Heart right ventricle (tissue), 16 donors: ENCODE results near the gene GRM2. TPM values are rescaled to one million over a fixed set of nuclear protein-coding genes. Genes with fewer than 3 reads are reported as not detected.

Source experiments
- ATAC-seq, 8 donors: fragments of 200-7000 bp; cut with Tn5 transposase; one replicate each; pipeline ENCODE4 v1.9.1; 2020; ENCODE audit warnings: mild to moderate bottlenecking in 8 of 8, moderate library complexity in 8 of 8, moderate number of reproducible peaks in 1 of 8
- DNase-seq, 2 donors: peaks; one replicate each; pipeline ENCODE4 v3.0.0-alpha.2; 2020
- H3K27ac ChIP-seq, 10 donors: fragments of 200-600 bp; sonication (generic) in 2 of 10; one replicate each; pipeline versions ENCODE4 v1.5.0 to v1.8.0; 2020 to 2022; ENCODE audit warnings: mild to moderate bottlenecking in 3 of 10
- H3K27me3 ChIP-seq, 7 donors: fragments of 200-600 bp; one replicate each; pipeline ENCODE4 v1.8.0; 2021 to 2022; ENCODE audit warnings: mild to moderate bottlenecking in 2 of 7
- H3K36me3 ChIP-seq, 9 donors: fragments of 200-600 bp; sonication (generic) in 1 of 9; one replicate each; pipeline versions ENCODE4 v1.5.0 to v1.8.0; 2020 to 2022; ENCODE audit warnings: mild to moderate bottlenecking in 2 of 9
- H3K4me1 ChIP-seq, 9 donors: fragments of 200-600 bp; sonication (generic) in 1 of 9; one replicate each; pipeline versions ENCODE4 v1.5.0 to v1.8.0; 2020 to 2022; ENCODE audit warnings: mild to moderate bottlenecking in 4 of 9
- H3K4me3 ChIP-seq, 10 donors: fragments of 200-600 bp; sonication (generic) in 2 of 10; one replicate each; pipeline versions ENCODE4 v1.5.0 to v1.8.0; 2020 to 2022; ENCODE audit warnings: mild to moderate bottlenecking in 7 of 10, moderate library complexity in 2 of 10
- H3K9me3 ChIP-seq, 11 donors: fragments of 200-600 bp in 10 of 11; sonication (generic) in 2 of 11; one replicate each; pipeline versions ENCODE4 v1.5.0 to v1.8.0; 2013 to 2022; ENCODE audit warnings: mild to moderate bottlenecking in 2 of 11, control low read depth in 1 of 11, moderate library complexity in 1 of 11
- WGBS, 2 donors: extraction: QIAGEN DNeasy Blood & Tissue Kit; methylation state at CpG; one replicate each; pipeline ENCODE4 v1.1.7; 2013; ENCODE audit warnings: inconsistent platforms in 1 of 2; 5-methylcytosine and 5-hydroxymethylcytosine counted together
- intact Hi-C, 10 donors: fragments of 100-400 bp; cut with DNase I; formaldehyde crosslinking; loops; one replicate each; pipeline versions ENCODE4 v1.11.1 to v1.14.2; 2022
- polyA plus RNA-seq, 2 donors: library from polyadenylated mRNA; stranded (reverse); fragments of 200-250 nt; gene quantifications; one replicate each; pipeline ENCODE4 v1.2.3, GENCODE V29; 2013
- total RNA-seq, 10 donors: library from RNA; stranded (reverse); fragmentation: NEBNext Ultra II Directional in 3 of 10; extraction: Animal tissue kit (Norgen Biotek cat#: 25700) in 3 of 10; gene quantifications; one replicate each; pipeline versions ENCODE4 v1.2.1 to v1.2.4, GENCODE V29; 2021 to 2023
- TF ChIP-seq, protein P1 (sequence below), 9 donors: fragments of 200-600 bp; sonication (generic) in 2 of 9; IDR thresholded peaks; one replicate each; pipeline versions ENCODE4 v1.5.0 to v1.8.0; 2021 to 2022; ENCODE audit warnings: antibody characterized with exemption in 9 of 9, mild to moderate bottlenecking in 5 of 9, moderate library complexity in 1 of 9
- donor health status: Arrhythmogenic right ventricular cardiomyopathy.
- donor health status: ischemic (EF 13 %, LVEDD 7.1; RV severe dilation, severe dysfunction).
- donor health status: healthy with polysubstance abuse.
- donor health status: DM: no; HTN: yes; CAD: no.
- donor health status: DM: no; HTN: no; CAD: no.
- donor health status: ischemic (EF 25% LVEDD 6.9; RV normal size, moderate dysfunction).
- donor health status: ischemic (EF 25% LVEDD 5.7; RV mildly dilated, moderate dysfunction).
- donor health status: healthy.
- donor health status: DM: yes; HTN: yes; CAD: no.
- donor health status: Ischemic cardiomyopathy.
- donor health status: ischemic (EF 35%, LVEDD 5.7; RV mildly dilated, moderate dysfunction).
- donor health status: nonischemic (EF 11% LVEDD 7.7; RV severe dilation, severe dysfunction).
- donor health status: DM: yes; HTN: yes; CAD: no.
- donor health status: PGD.
- donor health status: ischemic (EF 29% LVEDD 5.4; RV normal size, mild dysfunction).
- donor health status: nonischemic (EF 23%, LVEDD 6.1; RV moderate dilation, normal function).

GRM2 gene
- total and polyA plus RNA-seq, 12 donors = 0.04 to 0.66 (median 0.37) TPM; not detected in 1

DNA sequence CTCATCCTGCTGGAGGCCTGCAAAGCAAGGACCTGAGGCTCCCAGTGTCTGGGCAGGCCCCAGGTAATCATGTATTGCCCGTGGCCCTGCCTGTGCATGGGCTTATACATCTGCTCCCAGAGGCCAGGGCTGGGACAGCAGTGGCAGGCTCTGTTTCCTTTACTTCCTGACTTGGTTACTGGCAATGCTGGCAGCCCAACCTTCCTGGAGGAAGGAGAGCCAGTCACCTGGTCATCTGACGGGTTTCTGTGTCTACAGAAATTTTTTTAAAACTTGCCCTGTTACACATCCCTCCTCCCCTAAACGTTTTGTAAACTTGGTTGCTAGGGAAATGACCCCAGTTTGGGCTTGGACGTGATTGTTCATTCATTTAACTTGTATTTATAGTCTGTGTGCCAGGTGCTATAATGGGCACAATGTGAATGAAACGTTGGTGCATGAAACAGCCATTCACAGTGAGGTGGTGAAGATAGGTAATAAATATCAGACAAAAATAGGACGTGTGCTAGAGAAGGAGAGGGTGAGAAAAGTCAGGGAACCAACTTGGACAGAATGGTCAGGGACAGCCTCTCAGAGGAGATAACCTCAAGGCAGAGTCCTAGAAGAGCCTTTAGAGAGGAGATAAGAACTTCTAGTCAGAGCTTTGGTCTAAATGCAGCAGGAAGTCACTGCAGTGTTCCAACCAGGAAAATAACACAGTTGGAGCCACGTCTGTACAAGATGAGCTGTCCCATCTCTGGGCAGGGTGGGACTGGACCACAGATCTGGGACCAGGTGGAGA, 21.7 kb upstream of the GRM2 start:
- peaks cover 0 to 51% (median 11%) of the 10 kb centered on the region in 9 donors for H3K36me3 ChIP-seq
- intact Hi-C loops = loop anchor here in 7 of 10 donors (5.0 to 10.0 kb wide), 4 partner anchors 43 to 300 kb away; partner anchors contain the start of genes RBM15B (in 3 of the 7), DCAF1 (in 2 of the 7) and MANF (in 2 of the 7)
- ATAC-seq = peak in 1 of 8 donors; percentile 29

DNA sequence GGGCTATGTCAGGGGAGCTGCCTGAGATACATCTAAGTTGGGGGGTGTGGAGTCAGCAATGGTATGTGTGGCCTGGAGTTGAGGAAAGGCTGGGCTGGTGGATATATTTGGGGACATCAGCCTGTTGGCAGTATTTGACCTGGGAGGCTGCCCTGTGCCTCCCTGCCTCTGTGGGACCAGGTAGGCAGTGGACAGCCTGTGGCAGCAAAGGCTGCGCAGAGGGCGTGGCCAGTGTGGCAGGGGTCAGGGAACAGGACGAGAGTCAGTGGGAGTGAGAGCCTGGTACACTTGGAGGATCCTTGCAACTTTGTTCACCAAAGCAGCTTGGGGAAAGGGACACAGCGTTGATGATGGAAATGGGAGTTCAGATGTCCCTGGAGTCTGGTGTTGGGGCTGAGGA, 20.8 kb upstream of the GRM2 start:
- Histone ChIP-seq H3K27ac (peak overlapping the region; percentile 87 to 96 (median 94)), H3K4me1 (peaks cover 50 to 100% (median 93%) of the 10 kb centered on the region in 9 donors), H3K27me3 (no peaks in the 10 kb centered on the region), H3K36me3 (peaks cover 0 to 60% (median 11%) of the 10 kb centered on the region in 9 donors), H3K4me3 (no peak overlapping the region), H3K9me3 (no peaks in the 10 kb centered on the region)
- 73 to 78% methylated on average over 4 of the region's 4 CpGs for WGBS, 2 donors
- TF ChIP-seq, protein P1, sequence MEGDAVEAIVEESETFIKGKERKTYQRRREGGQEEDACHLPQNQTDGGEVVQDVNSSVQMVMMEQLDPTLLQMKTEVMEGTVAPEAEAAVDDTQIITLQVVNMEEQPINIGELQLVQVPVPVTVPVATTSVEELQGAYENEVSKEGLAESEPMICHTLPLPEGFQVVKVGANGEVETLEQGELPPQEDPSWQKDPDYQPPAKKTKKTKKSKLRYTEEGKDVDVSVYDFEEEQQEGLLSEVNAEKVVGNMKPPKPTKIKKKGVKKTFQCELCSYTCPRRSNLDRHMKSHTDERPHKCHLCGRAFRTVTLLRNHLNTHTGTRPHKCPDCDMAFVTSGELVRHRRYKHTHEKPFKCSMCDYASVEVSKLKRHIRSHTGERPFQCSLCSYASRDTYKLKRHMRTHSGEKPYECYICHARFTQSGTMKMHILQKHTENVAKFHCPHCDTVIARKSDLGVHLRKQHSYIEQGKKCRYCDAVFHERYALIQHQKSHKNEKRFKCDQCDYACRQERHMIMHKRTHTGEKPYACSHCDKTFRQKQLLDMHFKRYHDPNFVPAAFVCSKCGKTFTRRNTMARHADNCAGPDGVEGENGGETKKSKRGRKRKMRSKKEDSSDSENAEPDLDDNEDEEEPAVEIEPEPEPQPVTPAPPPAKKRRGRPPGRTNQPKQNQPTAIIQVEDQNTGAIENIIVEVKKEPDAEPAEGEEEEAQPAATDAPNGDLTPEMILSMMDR (IDR thresholded peaks at IDR 0.05) = no peak
- ATAC-seq (no peak), DNase-seq (no peak)
- intact Hi-C loops = loop anchor here in 5 of 10 donors (10.0 kb wide), 2 partner anchors 291 to 301 kb away; partner anchors contain the start of genes RBM15B (in 3 of the 5) and MANF (in 2 of the 5)

More for the DNA sequence above, 21.7 kb upstream of the GRM2 start:
- 29 to 30% methylated on average over 7 of the region's 7 CpGs for WGBS, 2 donors
- DNase-seq = no peak
- no peaks in the 10 kb centered on the region for H3K27me3 ChIP-seq
- TF ChIP-seq, protein P1 (IDR thresholded peaks at IDR 0.05) = peak in 3 of 9 donors; percentile 9 to 22 (median 10)
- H3K4me1 ChIP-seq = peaks cover 57 to 100% (median 93%) of the 10 kb centered on the region in 9 donors
- no peak overlapping the region for H3K4me3 ChIP-seq
- H3K27ac ChIP-seq = peak overlapping the region; percentile 3 to 96 (median 94)
- H3K9me3 ChIP-seq = no peaks in the 10 kb centered on the region

DNA sequence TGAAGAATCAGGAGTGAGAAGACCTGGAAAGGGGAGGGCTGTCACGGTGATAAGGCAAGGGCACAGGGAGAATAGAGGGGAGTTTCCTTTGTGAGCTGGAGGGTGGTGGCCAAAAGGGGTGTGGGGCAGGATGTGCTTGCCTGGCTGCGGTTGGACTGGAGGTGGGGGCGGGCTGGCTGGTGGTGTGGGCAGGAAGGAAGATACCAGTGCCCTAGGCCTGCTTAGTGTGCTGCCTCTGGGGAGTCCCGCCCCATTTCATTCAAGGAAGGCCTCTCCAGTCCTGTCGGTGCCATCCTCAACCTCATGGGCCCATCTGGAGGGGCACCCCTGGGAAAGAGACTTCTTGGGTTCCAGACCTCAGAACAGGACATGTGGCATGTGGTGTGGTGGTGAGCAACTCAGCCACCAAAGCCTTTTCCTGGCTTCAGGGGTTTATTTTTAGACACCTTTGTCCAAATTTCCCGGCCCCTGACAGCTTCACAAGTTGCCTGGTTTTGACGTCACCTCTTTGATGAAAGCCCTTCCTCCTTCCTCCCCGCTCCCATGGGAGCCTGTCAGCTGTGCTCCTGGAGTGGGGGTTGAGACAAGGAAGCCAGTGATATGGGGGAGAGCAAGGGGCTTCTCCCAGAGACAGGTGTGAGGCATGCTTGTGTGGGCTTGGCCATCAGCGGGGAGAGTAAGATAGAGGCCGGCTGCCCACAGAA, 20.2 kb upstream of the GRM2 start:
- Histone ChIP-seq H3K4me3 (peak overlapping the region in 3 of 10 donors; percentile 2 to 9 (median 6)), H3K36me3 (peaks cover 0 to 66% (median 11%) of the 10 kb centered on the region in 9 donors), H3K27me3 (no peaks in the 10 kb centered on the region), H3K9me3 (no peaks in the 10 kb centered on the region), H3K27ac (peak overlapping the region; percentile 87 to 96 (median 94)), H3K4me1 (peaks cover 46 to 99% (median 93%) of the 10 kb centered on the region in 9 donors)
- TF ChIP-seq, protein P1 (IDR thresholded peaks at IDR 0.05) = no peak
- peak; percentile 51 to 86 (median 72) for ATAC-seq
- WGBS, 2 donors = 24 to 28% methylated on average over 10 of the region's 10 CpGs
- intact Hi-C loops = loop anchor here in 5 of 10 donors (10.0 kb wide), 2 partner anchors 292 to 302 kb away; partner anchors contain the start of genes RBM15B (in 3 of the 5) and MANF (in 2 of the 5)
- DNase-seq = peak; percentile 67 to 87
